HG03135 (cell line): Measurements from ENCODE around the gene ABCC6.
"Not testable (repeated sequence)": the region's sequence is repeated elsewhere in the genome, so short reads cannot be mapped to it uniquely, and the experiment has no call there.

Experiments used
- ATAC-seq: cut with Tn5 transposase; IDR thresholded peaks from one replicate; pipeline ENCODE4 v1.9.1; 2021; ENCODE audit warnings: mild to moderate bottlenecking, moderate library complexity; ENCODE audit not compliant: unreplicated experiment

ABCC6 gene

DNA sequence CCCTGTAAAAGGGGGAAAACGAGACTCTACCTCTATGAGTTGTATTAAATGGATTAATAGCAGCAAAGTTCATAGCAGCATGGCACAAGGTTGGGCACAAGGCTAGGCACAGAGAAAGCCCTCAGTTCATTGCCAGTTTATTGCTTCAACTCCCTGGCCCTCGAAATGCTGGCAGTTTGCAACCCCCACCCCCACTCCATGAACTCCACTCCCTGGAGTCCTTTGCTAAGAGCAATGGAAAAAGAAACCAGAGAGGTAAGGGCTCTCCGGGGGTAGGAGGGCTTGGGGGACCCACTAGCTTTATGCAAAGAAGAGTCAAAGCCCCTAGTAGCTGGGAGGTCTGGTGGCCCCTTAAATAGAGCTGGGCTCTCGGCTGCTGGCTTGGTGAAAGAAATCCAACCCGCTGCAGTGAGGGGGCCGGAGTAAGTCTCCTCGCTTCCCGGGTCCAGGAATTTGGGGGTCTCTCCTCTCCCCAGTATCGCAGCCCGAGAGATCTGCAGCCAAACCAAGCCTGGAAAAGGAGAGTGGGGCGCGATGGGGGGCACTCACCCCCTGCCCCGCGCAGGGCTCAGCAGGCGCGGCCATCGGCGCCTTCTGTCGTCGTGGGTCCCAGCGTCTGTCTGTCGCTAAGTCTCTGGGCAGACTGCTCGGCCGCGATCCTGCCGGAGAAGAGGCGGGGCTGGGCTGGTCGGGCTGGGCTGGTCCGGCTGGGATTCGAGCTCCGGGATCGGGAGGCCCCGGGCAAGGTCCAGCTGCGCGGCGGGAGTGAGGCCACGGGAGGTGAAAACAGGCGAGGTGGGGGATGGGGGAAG lies at the start of gene ABCC6:
ABCC6 (minus strand) TSS at position 645 of the 812 bp plus-strand sequence; CDS start at position 585, 60 bp downstream.
- not testable (repeated sequence) for ATAC-seq

DNA sequence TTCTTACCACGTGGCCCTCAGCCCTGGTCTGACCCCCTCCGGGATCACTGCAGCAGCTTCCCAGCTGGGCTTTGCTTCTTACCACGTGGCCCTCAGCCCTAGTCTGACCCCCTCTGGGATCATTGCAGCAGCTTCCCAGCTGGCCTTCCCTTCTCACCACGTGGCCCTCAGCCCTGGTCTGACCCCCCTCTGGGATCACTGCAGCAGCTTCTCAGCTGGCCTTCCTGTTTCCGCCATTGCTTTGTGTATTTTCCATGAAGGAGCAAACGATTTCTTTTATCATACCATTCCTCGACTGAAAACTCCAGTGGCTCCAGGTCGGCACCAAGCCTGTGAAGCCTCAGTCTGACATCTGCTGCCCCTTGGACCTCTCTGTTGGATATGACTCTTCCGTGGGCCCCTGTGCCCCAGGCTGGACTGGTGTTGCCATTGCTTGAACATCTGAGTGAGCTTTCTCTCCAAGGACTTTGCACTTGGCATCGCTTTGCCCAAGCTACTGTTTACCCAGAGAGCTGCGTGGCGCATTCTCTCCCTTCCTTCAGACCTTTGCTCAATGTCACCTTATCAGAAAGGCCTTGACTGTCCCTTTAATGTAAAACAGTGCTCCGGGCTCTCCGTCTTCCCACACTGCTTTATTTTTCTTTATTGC lies 49.4 kb upstream of the ABCC6 start:
- ATAC-seq, result not testable (repeated sequence)

DNA sequence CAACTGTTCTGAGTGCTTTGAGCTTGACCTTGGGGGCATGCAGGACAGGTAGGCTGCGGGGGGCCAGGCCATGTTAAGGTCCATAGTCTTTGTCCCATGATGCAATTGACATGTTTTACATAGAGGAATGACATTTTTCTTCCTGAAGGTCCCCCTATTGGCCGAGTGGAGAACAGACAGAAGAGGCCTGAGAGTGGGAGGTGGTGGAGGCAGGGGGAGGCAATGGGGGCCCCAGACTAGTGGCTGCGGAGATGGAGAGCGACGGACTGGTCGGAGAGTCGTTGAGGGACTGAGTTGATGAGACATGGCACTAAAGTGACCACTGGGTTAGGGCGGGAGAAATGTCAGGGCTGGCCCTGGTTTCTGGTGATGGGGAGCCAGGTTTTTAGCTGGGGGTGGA lies 48.4 kb upstream of the ABCC6 start:
- ATAC-seq, result not testable (repeated sequence)

DNA sequence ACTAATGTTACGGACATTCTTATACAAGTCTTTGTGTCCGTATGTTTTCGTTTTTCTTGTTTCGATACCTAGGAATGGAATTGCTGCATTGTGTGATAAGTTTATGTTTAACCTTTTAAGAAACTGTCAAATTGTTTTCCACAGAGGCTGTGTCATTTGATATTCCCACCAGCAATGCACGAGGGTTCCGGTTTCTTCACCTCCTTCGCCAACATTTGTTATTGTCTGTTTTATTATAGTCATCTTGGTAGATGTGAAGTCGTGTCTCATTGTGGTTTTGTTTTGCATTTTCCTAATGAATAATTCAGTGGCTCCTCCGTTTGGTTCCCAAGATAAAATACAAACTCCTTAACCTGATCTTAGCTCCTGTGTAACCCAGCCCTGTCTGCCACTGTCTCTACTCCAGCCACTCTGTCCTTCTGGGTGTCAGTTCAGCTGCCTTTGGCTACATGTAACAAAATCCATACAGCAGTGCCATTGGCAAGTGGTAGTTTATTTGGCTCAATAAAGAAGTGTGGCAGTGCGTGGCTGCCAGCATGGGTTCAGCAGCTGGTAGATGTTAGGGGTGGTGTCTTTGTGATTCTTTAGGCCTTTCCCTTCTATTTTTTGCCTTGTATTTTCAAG lies 45.0 kb upstream of the ABCC6 start:
- ATAC-seq, result not testable (repeated sequence)

DNA sequence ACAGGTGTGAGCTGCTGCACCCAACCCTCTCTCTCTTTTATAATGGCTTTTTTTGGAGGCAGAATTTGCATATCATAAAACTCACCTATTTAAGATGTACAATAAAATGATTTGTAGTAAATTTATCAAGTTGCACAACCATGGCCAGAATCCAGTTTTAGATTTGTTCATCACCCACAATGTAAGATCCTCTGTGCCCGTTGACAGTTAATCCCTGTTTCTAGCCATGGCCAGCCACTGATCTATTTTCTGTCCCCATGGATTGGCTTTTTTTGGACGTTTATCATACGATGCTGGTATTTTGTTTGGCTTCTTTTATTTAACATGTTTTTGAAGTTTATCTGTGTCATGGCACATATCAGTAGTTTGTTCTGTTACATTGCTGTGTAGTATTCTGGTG lies 44.4 kb upstream of the ABCC6 start:
- not testable (repeated sequence) for ATAC-seq

DNA sequence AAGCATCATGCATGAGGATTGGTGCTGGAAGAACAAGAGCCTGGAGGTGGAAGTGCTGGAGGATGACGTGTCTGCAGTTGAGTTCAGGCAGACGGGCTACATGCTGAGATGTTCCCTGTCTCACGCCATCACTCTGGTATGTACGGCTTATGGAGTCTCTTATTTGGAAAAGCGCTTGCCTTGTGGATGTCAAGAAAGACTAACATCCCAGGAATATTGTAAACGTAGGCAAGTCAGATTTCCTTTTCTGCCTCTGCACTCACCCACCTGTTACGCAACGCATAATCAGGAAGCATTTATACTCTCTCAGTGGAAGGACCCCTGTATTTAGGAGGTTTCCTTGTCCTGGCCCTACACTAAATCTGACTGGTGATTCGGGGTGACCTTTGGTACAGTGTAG lies 41.8 kb upstream of the ABCC6 start:
- not testable (repeated sequence) for ATAC-seq

DNA sequence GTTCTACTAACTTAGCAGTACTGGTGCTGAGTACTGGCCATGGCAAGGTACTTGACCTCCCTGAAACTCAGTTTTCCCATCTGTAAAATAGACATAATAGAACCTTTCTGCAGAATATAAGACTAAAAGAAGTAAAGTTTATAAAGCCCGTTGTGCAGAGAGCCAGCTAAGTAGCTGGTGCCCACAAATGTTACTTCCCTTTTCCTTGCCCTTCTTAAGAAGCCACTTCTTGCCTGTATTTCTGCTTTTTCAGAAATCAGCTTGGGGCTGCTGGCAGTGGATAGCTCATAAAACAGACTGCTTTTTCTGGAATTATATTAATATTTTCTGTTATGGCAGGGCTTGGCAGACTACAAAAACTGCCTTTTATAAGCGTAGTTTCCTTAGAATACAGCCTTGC lies 40.7 kb upstream of the ABCC6 start:
- ATAC-seq, result not testable (repeated sequence)

DNA sequence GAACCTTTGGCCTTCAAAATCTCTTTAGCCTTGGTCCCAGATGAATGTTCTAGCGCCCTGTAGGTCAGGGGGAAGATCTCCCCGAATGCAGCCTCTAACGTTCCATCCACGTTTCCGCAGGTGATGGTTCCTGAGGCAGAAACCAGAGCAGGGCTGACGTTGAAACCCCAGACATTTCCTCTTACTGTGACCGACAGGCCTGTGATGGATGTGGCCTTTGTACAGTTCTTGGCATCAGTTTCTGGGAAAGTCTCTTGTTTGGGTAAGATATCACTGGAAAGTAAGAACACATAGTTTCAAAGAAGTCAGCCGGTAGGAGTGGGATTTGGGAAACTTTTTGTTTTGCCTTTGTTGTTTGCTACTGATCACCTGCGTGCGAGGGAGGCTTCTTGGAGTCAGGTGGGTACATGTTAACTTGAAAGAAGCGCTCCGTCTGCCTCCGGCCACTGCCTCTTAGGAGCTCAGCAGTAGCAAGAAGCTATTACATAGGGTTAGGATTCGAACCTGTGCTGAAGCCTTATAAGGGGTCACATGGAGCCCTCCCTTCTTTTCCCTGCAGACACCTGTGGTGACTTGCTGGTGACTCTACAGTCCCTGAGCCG lies 39.8 kb upstream of the ABCC6 start:
- not testable (repeated sequence) for ATAC-seq

DNA sequence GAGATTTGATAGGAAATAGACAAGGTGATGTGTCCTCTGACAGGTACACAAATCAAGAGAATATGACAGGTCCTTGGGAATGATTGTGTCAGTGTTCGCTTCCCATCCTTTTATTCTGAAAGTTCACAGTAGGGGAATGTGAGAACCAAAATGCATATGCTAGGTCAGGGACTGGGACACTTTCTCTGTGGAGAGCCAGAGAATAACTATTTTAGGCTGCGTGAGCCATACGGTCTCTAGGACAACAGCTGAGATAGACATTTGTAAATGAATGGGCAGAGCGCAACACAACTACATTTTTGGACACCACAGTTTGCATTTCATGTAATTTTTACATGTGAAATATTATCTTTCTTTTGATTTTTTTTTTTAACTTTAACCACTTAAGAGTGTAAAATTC lies 36.7 kb upstream of the ABCC6 start:
- ATAC-seq, result not testable (repeated sequence)

DNA sequence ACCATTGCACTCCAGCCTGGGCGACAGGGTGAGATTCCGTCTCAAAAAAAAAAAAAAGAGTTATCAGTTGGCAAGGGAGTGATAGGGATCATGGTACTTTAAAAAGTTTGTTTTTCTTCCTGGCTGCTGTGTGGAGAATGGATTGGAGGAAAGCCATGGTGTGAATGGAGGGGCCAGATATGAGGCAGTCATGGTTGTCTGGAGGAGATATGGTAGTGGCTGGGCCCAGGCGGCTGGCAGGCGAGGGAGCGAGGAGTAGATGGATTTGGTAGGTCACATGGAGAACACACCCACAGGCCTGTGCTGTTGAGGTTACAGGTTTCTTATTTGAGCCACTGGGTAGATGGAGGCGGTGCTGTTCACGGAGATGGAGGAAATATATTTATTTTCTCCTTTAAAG lies 35.5 kb upstream of the ABCC6 start:
- ATAC-seq, result not testable (repeated sequence)

DNA sequence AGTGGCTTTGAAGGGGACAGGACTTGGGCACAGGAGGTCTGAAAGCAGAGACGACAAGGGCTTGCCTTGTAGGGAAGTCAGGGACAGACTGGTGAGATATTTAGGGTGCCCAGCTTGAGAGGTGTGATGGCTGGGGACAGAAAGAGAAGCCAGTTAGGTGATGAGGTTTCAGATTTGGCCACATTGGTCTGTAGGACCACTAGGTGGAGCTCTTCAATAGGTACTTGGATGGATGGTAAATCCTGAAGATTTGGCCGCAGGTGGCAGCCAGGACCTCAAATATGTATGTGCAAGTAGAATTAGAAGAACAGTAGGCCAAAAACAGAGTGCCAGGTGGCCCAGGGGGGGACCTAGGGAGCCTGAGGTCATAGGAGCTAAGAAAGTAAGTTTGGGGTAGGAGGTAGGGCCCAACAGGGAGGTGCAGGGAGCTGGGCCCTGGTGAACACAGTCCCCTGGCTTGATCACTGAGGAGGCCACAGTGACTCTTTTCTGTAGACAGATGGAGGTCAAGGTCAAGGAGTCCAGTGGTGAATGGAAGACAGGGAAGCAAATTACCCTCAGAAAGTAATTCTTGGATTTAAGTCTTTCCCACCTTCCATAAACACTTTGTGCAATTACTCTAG lies 34.1 kb upstream of the ABCC6 start:
- ATAC-seq, result not testable (repeated sequence)

DNA sequence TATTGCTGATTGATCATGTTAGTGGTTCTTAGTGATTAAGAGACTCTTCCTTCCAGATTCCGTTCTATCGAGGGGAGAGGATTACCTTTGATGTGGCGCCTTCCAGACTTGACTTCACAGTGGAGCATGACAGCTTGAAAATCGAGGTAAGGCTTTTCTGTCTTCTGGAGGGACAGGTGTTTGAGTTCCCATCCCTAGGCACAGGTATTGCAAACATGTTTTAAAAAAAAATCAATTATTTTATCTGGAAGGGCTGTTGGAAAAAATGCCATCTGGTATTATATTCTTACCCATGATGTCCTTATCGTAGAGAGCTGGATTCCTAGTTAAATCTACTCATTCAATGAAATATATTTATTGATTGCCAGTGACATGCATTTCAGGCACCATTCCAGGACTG lies 29.1 kb upstream of the ABCC6 start:
- ATAC-seq, result not testable (repeated sequence)

DNA sequence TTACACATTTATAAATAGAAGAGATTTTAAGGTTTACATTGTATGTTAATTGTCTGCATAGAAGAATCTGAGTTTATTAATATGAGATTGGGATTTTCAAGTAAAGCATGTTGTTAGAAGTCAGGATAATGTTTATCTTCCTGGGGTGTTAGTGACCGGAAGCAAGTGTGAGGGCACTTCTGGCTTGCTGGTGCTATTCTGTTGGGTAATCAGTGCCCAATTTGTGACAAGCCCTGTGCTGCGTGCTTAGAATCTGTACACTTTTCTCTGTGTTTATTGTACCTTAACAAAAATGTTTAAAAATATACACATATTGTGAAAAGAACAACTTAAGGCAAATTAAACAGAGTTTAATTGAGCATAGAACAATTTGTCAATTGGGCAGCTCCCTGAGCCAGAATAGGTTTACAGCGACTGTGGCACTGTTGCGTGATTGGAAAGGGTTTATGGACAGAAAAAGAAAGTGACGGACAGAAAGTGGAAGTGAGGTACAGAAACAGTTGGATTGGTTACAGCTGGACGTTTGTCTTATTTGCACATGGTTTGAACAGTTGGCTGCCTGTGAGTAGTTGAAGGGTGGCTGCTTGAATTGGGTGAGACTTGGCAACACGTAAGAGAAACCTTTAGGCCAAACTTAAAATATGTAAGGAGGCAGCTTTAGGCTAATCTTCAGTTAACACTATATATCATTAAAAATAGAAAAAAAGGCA lies 26.5 kb upstream of the ABCC6 start:
- ATAC-seq, result not testable (repeated sequence)

DNA sequence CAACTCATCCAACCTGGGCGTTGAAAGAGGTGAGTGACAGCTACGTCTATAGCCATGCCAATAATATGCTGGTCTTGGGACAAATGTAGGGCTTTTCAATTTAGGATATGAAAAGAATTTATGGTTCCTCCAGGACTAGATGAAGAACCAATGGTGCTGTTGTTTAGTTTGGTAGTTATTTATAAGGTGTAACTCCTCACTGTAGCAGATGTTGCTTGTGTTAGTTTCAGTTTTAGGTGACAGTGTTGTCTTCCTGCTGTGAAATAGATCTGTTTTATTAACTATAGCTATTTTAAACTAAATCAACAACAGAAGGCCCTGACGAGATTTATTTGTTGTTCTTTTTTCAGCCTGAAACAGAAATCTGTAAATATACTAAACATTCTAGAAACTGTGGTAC lies 24.1 kb upstream of the ABCC6 start:
- ATAC-seq, result not testable (repeated sequence)

DNA sequence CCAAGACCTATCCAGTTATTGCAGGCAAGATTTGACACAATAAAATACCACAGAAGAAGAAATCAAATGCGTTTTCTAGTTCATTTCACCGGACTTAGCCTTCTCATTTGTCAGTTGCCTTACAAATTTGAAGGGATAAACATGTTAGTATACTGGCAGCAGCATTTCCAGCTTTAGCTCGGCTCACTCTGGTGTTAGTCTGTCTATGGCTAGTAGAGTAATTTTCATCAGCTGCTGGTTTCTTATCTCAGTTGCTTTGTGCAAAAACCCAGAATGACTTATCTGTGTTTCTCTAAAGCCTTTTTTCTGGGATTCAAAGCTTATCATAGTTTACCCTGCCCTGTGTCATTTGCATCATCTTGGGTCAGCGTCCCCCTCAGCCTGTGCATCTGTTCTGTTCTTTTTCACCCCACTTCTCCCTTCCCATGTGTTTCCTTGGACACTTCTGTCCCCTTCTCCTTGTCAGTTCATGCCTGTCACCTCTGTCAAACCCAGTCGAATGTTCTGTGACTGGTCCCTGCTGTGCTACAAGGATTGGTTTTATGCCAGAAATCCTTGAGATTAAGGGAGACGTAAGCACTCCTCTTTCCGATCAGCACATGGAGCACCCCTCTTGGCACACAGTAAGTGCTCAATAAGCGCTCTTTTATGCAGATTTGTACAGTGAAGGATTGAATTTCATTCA lies 23.4 kb upstream of the ABCC6 start:
- ATAC-seq, result not testable (repeated sequence)

DNA sequence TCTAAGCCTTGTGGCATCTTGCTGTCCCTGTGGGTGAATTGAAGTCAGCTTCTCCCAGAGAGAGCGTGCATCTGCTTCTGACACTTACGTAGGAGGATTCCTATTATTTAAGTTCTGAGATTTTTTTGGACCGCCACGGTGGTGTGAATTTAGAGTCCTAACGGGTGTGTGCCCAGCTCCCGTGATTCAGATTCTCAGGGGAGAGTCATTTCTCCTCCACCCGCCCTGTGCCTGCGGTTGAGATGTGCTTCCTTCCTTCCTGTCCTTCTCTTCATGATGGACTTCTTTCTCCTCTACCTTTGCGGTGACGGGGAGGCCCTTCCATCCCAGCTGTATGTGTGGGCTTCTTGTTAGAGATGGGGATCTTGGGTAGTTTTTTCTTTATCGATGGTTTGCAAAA lies 20.6 kb upstream of the ABCC6 start:
- not testable (repeated sequence) for ATAC-seq

DNA sequence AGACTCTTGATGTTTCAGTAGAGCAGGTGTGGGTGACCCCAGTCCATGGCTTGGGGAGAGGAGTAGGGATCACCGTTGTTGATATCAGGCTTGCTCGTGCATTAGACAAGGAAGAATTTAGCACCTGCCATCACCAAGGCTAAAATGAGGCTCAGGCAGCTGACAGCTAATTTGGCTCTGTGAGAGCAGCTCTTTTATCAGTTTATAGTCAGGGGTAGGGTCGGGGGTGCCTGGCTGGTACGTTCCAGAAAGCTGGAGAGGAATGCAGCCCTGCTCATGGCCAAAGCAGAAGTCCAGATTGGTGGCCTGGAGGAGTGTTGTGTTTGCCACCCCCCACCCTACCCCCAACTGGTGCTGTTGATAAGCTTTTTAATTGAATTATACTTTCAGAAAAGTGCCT lies 17.4 kb upstream of the ABCC6 start:
- ATAC-seq, result not testable (repeated sequence)

DNA sequence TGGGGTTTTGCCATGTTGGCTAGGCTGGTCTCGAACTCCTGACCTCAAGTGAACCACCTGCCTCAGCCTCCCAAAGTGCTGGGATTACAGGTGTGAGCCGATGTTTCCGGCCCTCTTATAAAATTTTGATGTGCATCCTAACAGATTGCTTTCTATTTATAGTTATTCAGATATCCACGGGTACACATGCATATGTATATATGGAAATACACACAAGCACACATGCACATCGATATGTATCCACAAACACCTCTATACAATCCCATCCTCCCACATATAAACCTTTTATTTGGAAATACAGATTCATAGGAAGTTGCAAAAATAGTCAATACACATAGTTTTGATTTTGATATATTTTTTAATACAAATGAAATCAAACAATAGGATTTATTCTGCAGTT lies 14.4 kb upstream of the ABCC6 start:
- not testable (repeated sequence) for ATAC-seq

DNA sequence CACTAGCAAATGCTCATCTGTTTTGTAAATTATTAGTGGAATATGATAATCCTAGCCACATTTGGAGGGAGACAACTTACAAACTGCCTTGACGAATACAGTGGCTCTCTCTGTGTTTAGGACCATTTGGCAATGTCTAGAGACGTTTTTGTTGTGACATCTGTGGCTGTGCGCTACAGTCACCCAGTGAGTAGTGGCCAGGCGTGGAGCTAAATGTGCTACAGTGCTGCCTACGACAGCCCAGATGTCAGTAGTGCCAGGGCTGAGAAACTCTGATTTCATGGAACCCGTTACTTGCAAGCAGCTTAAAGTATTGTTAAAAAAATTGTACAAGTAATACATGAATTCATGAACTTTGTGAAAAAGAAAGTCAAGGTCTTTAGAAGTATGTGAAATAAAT lies 13.8 kb upstream of the ABCC6 start:
- ATAC-seq, result not testable (repeated sequence)

DNA sequence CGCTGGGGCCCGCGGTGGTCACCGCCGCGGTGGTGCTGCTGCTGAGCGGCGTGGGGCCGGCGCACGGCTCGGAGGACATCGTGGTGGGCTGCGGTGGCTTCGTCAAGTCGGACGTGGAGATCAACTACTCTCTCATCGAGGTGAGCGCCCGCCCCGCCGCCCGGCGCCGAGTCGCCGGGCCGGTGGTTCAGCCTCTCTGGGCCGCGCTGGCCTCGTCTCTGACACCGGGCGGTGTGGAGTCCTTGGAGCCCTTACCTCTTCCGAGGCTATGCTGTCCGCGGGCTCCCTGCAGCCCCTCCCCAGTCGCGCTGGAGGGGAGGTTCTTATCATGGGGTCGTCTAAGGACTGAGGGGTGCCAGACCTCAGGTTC lies 9.4 kb upstream of the ABCC6 start:
- peak; percentile 34 for ATAC-seq
